KMS-11 (cell line): Measurements from ENCODE around the gene TMEM179.

ENCODE experiments used
- H2AFZ ChIP-seq: fragments of 200-600 bp; sonication (generic); 2 replicates; pipeline ENCODE4 v1.6.1; 2016; ENCODE audit warnings: antibody characterized with exemption, mixed run types, low read depth
- H3K27ac ChIP-seq: fragments of 200-600 bp; sonication (generic); 2 replicates; pipeline ENCODE4 v1.6.1; 2016; ENCODE audit warnings: mild to moderate bottlenecking, mixed run types
- H3K27me3 ChIP-seq: fragments of 200-600 bp; sonication (generic); 2 replicates; pipeline ENCODE4 v1.6.1; 2017; ENCODE audit warnings: mild to moderate bottlenecking, low read depth, mixed run types, moderate library complexity; ENCODE audit not compliant: insufficient read depth
- H3K36me3 ChIP-seq: fragments of 200-600 bp; sonication (generic); 2 replicates; pipeline ENCODE4 v1.6.1; 2017; ENCODE audit warnings: mild to moderate bottlenecking, mixed run types; ENCODE audit not compliant: insufficient read depth
- H3K4me1 ChIP-seq: fragments of 200-600 bp; sonication (generic); 2 replicates; pipeline ENCODE4 v1.6.1; 2016; ENCODE audit warnings: mild to moderate bottlenecking, low read depth, mixed run types; ENCODE audit not compliant: poor library complexity, severe bottlenecking
- H3K4me2 ChIP-seq: fragments of 200-600 bp; sonication (generic); 2 replicates; pipeline ENCODE4 v1.7.0; 2016; ENCODE audit warnings: mild to moderate bottlenecking, mixed run types
- H3K4me3 ChIP-seq: fragments of 200-600 bp; sonication (generic); IDR thresholded peaks from 2 replicates; pipeline ENCODE4 v1.6.1; 2017; ENCODE audit warnings: low read depth, low read length, mixed read lengths; ENCODE audit not compliant: insufficient read depth
- H3K79me2 ChIP-seq: fragments of 200-600 bp; sonication (generic); 2 replicates; pipeline ENCODE4 v1.6.1; 2016; ENCODE audit warnings: low read depth, mixed run types; ENCODE audit not compliant: insufficient read depth
- H3K9ac ChIP-seq: fragments of 200-600 bp; sonication (generic); 2 replicates; pipeline ENCODE4 v1.6.1; 2016; ENCODE audit warnings: mild to moderate bottlenecking, mixed run types
- H4K20me1 ChIP-seq: fragments of 200-600 bp; sonication (generic); 2 replicates; pipeline ENCODE4 v1.6.1; 2016; ENCODE audit warnings: mild to moderate bottlenecking, mixed run types; ENCODE audit not compliant: insufficient read depth
- TF ChIP-seq, protein P1 (sequence below): fragments of 200-600 bp; sonication (generic); conservative IDR thresholded peaks from 2 replicates; pipeline ENCODE4 v1.6.1; 2017; ENCODE audit warnings: low read depth, mild to moderate bottlenecking, antibody characterized with exemption, low read length, moderate library complexity, mixed read lengths

Gene TMEM179

DNA sequence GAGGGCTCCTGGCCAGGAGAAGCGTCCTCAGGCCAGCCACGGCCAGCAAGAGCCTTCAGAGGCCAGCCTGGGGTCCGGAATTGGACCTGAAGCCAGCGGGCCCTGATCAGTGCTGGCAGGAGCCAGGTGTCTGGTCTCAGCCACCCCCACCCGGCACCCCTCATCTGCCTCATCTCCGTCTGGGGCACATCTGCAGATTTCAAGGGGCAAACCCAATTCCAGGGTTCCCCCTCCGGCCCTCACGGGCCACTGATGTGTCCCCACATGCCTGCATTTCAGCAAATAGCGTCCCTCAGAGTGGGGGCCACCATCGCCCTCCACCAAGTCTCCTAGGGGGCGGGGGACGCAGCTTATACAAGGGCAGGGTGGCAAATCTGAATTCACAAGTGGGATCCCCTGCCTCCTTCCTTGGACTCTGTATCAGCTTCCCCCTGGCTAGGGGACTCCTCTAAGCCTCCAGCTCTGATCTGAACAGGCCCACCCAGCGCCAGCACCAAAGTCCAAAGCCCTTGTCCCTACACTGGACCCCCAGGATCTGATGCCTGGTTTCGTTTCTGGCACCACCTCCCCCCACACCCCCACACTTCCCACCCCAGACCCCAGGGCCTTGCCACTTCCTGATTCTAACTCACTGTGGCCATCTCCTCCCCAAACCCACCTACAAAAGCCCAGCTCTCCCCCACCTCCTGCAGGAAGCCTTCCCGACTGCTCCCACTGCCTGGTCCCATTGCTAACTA is 10.1 kb downstream of the TMEM179 start:
- Histone ChIP-seq H3K79me2 (no peaks in the 10 kb centered on the region), H4K20me1 (no peaks in the 10 kb centered on the region), H3K36me3 (no peaks in the 10 kb centered on the region), H3K4me2 (no peak overlapping the region), H3K4me3 (no peak overlapping the region), H3K4me1 (no peaks in the 10 kb centered on the region), H3K27me3 (peaks cover 35% of the 10 kb centered on the region), H3K27ac (no peak overlapping the region), H3K9ac (no peak overlapping the region), H2AFZ (no peak overlapping the region)
- TF ChIP-seq, protein P1, sequence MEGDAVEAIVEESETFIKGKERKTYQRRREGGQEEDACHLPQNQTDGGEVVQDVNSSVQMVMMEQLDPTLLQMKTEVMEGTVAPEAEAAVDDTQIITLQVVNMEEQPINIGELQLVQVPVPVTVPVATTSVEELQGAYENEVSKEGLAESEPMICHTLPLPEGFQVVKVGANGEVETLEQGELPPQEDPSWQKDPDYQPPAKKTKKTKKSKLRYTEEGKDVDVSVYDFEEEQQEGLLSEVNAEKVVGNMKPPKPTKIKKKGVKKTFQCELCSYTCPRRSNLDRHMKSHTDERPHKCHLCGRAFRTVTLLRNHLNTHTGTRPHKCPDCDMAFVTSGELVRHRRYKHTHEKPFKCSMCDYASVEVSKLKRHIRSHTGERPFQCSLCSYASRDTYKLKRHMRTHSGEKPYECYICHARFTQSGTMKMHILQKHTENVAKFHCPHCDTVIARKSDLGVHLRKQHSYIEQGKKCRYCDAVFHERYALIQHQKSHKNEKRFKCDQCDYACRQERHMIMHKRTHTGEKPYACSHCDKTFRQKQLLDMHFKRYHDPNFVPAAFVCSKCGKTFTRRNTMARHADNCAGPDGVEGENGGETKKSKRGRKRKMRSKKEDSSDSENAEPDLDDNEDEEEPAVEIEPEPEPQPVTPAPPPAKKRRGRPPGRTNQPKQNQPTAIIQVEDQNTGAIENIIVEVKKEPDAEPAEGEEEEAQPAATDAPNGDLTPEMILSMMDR, result no peak

DNA sequence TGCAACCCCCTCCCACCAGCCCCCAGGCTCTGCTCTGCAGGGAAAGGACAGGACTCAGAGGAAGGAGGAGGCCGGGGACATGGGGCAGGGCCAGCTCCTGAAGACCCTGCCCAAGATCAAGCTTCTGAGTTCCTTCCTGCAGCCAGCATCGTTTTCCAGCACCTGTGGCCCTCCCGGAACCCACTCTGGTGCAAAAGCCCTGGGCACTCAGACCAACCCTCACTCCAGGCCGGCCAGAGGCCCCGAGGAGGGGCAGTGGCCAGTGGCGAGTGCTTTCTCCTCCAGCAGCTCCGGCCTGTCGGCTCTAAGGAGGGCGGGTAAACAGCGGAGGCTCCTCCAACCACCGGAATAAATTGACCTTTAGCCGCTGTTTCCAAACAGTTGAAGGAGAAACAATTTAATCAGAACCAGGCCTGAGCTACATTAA is 10.8 kb downstream of the TMEM179 start:
- Histone ChIP-seq H4K20me1 (no peaks in the 10 kb centered on the region), H3K27me3 (peaks cover 43% of the 10 kb centered on the region), H3K36me3 (no peaks in the 10 kb centered on the region), H2AFZ (no peak overlapping the region), H3K4me3 (no peak overlapping the region), H3K4me1 (no peaks in the 10 kb centered on the region), H3K27ac (no peak overlapping the region), H3K9ac (no peak overlapping the region), H3K79me2 (no peaks in the 10 kb centered on the region), H3K4me2 (no peak overlapping the region)
- TF ChIP-seq, protein P1, result no peak

DNA sequence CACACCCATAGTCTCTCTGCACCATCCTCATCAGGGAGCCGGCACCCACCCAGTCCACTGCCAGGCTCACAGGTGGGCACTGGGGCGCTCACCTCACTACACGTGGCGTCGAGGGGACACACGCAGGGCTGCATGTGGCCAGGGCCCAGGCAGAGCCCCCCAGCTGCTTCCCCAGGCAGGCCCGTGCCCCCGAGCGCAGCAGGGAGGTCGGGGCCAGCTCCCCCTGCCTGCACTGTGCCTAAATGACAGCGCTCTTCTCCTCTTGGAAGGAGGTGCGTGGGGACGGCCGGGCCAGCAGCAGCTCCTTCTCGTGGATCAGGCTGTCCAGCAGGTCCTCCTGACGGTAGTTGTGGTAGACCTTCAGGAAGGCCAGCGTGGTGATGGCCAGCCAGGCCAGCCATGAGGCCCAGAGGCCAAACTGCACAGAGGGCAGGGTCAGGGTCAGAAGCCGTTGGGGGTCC is 11.3 kb downstream of the TMEM179 start:
- no peak overlapping the region for H3K27ac ChIP-seq
- H3K36me3 ChIP-seq, result no peaks in the 10 kb centered on the region
- TF ChIP-seq, protein P1, result no peak
- no peaks in the 10 kb centered on the region for H3K4me1 ChIP-seq
- H3K4me2 ChIP-seq, result no peak overlapping the region
- H2AFZ ChIP-seq, result no peak overlapping the region
- no peak overlapping the region for H3K9ac ChIP-seq
- no peaks in the 10 kb centered on the region for H3K79me2 ChIP-seq
- peaks cover 42% of the 10 kb centered on the region for H3K27me3 ChIP-seq
- H3K4me3 ChIP-seq, result no peak overlapping the region
- H4K20me1 ChIP-seq, result no peaks in the 10 kb centered on the region

DNA sequence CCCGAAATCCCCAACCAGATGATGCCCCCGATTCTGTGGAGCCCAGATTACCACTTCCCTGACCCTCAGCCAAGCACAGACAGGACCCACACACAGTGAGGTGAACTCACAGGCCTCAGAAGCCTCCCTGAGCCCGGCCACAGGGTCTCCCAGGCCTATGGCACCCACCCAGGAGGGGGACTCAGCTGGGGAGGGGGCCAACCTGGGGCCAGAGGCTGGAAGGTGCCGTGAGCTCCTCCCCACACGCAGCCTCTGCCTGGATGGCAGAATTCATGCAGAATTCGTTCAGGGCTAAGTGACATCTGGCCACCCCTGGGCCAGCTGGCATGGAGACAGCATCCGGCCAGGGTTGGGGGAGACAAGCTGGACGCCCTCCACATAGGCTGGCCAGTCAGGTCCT is 11.8 kb downstream of the TMEM179 start:
- Histone ChIP-seq H3K4me1 (no peaks in the 10 kb centered on the region), H3K9ac (no peak overlapping the region), H3K4me3 (no peak overlapping the region), H3K27ac (no peak overlapping the region), H3K79me2 (no peaks in the 10 kb centered on the region), H2AFZ (no peak overlapping the region), H4K20me1 (no peaks in the 10 kb centered on the region), H3K4me2 (no peak overlapping the region), H3K36me3 (no peaks in the 10 kb centered on the region), H3K27me3 (peaks cover 44% of the 10 kb centered on the region)
- TF ChIP-seq, protein P1, result no peak
